ENCODE results near the gene CCDC74B.
"Not testable (repeated sequence)": the region's sequence is repeated elsewhere in the genome, so short reads cannot be mapped to it uniquely, and the experiment has no call there.

Gene CCDC74B

DNA sequence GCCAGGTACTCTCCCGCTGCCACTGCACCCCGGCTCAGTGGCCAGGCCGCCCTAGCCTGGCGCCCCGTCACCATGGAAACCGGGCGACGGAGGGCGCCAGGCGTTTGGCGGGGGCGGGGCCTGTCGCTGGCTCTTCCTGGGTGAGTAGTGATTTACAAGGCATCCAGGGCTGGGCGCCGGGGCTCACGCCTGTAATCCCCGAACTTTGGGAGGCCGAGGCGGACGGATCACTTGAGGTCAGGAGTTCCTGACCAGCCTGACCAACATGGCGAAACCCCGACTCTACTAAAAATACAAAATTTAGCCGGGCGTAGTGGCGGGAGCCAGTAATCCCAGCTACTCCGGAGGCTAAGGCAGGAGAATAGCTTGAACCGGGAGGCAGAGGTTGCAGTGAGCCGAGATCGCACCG is at the start of gene CCDC74B:
Gene CCDC74B (minus strand): TSS at position 107 of the 409 bp plus-strand sequence. CDS start 116 bp downstream, outside the sequence.
- DNase-seq = peak; percentile 76

DNA sequence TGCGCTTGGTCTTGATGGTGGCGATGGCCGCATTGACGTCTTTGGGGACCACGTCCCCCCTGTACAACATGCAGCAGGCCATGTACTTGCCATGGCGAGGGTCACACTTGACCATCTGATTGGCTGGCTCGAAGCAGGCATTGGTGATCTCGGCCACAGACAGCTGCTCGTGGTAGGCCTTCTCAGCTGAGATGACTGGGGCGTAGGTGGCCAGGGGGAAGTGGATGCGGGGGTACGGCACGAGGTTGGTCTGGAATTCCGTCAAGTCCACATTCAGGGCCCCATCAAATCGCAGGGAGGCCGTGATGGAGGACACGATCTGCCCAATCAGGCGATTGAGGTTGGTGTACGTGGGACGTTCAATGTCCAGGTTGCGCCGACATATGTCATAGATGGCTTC is 48.9 kb upstream of the CCDC74B start:
- DNase-seq = not testable (repeated sequence)

DNA sequence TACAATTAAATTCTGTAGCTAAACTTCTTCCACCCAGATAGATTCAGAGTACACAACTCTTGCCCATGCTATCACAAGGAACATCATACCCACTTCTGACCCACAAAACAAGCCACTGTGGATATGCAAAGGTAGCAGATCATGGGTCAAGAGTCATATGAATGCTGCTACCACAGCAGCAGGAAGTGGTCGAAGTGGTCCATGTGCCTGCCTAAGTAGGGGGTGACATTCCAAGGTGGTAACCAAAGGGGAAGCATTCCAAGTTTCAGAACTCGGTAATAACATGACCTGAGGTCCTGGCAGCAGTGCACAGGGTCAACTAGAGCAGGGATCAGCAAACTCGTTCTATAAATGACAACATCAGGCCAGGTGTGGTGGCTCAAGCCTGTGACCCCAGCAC is 47.5 kb upstream of the CCDC74B start:
- not testable (repeated sequence) for DNase-seq

DNA sequence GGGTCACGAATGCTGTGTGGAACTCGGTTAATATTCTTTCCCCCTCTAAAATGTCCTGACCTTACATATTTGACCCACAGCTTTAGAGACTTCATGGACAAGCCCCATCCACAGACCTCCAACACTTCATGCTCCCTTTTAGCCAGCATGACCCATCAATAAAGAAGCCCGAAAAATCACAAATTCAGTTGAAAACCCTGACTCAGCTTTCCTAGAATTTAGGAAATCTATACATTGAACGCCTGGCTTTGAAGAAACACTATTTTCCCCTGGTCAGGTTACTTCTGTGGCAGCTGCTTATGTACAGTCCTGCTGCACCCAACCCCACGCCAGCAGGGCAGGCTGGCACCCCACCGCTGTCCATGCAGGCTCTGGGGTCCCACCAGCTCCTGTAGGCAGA is 46.4 kb upstream of the CCDC74B start:
- not testable (repeated sequence) for DNase-seq

DNA sequence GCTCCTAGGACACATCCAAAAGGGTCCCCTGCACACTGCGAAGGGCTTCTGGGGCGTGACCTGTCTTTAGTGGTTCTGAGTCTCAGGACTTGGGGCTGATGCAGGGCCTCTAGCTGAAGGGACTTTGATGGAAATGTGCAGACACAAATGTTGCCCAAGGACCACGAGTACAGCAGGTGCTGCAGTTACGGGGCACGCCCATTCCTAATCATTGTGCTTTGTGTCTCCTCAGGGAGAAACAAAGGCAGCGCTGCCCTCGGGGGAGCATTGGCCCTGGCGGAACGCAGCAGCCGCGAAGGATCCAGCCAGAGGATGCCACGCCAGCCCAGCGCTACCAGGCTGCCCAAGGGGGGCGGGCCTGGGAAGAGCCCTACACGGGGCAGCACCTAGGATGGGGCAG is 45.3 kb upstream of the CCDC74B start:
- DNase-seq = no peak

DNA sequence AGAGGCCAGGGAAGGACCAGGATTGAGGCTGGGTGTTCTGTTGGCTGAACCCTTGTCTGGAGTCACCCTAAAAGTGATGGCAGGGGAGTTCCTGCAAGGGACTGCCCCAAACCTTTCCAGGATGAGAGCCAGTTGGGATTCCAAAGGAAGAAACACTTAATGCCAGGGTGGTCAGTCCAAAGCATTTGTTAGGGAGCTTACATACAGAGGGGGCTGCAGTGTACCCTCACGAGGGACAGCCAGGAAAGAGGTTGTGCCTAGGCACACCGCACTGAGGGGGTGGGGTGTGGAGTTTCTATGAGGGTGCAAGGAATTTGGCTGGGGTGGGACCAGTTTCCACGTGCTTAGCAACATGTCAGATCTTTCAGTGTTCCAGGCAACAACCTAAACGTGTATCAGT is 44.0 kb upstream of the CCDC74B start:
- not testable (repeated sequence) for DNase-seq

DNA sequence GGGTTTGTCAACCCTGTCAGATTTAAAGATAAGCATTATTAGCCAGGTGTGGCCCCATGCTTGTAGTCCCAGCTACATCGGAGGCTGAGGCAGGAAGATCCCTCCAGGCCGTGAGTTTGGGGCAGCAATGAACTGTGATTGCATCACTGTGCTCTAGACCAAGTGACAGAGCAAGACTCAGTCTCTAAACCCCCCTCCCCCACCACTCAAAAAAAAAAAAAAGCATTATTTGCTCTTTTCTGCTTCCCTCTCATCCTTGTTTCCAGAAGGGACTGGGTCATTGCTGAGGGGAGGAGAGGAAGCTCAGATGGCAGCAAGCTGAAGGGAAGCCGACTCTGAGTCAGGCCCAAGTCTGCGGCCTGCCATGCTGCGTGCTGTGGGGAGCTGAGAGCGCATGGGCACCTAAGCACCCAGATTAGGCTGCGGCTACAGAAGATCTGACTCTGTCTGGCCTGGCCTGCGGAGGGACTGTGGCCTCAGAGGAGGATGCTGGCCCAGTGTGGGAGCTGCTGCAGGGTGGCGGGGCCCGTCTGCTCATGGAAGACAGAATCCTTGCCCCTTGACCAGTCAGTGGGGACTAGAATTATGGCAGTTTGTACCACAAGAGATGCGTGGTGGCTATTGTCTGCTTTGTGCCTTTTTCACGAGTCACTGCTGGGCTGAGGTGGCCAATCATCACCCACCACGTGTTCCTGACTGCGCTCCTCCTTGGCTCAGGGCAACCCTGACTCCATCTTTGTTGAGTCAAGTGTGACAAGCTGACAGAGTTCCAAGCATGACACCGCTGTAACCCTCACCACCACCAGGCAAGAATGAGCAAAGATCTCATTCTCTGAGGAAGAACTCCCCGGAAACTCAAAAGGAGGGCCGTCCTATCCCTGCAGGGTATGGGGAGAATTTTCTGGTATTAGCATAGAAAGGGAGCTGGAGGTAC is 43.2 kb upstream of the CCDC74B start:
- DNase-seq = not testable (repeated sequence)

DNA sequence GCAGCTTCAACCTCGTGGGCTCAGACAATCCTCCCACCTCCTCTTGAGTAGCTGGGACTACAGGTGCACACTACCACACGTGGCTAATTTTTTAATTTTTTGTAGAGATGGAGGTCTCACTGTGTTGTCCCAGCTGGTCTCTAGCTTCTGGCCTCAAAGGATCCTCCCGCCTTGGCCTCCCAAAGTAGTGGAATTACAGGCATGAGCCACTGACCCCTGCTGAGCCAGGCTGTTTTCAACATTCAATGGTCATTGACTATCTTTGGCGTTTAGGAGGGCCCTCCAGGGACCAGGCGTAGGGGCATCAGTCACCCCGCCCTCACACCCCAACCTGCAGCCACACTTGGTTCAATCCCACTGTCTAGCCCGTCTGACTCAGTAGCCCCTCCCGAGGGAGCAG is 42.4 kb upstream of the CCDC74B start:
- DNase-seq = no peak

DNA sequence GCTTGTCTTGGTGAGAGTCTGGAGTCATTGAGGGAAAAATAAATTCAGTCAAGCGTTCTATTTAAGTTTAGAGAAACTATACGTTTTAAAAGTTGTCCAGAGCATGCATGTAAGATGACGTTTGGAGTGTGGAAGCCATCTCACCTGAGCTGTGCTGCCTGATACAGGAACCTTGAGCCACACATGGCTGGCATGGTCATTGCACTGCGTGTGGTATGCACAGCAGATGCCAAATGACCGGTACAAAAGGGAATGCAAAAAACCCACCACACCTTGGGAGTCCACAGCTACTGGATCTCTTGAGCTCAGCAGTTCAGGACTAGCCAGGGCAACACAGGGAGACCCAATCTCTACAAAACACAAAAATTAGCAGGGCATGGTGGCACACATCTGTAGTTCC is 41.5 kb upstream of the CCDC74B start:
- no peak for DNase-seq

DNA sequence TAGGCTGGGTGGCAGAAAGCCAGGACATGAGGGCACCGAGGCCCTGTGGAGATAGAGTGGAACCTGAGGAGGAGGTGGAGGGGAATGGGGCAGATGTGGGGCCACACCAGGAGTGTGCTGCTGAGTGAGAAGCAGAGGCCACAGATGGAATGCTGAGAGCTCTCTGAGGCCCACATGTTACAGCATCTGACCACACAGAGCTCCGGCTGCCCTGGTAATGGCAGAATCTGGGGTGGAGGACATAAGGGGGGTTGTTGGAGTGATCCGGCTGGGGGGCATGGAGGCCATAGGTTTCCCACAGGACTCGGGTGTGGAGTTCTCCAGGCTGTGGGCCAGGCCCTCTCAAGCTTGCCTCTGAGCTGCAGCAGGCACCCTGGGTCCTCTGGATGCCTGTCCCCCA is 41.0 kb upstream of the CCDC74B start:
- DNase-seq = no peak

DNA sequence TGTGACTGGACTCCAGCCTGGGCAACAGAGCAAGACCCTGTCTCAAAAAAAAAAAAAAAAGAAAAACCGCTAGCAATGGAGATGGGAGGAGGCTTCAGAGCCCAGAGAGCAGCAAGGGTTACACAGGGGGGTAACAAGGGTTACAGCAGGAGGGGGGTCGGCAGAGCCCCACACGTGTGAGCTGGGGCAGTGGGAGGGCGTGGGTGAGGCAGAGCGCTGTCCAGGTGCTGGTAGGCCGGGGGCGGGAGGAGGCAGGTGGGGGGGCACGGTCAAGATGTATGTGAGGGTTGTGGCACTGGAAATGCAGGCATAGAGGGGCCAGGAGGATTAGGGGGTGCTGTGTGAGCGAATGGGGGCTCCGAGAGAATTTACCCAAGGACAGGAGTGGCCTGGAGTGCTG is 40.5 kb upstream of the CCDC74B start:
- DNase-seq = no peak

DNA sequence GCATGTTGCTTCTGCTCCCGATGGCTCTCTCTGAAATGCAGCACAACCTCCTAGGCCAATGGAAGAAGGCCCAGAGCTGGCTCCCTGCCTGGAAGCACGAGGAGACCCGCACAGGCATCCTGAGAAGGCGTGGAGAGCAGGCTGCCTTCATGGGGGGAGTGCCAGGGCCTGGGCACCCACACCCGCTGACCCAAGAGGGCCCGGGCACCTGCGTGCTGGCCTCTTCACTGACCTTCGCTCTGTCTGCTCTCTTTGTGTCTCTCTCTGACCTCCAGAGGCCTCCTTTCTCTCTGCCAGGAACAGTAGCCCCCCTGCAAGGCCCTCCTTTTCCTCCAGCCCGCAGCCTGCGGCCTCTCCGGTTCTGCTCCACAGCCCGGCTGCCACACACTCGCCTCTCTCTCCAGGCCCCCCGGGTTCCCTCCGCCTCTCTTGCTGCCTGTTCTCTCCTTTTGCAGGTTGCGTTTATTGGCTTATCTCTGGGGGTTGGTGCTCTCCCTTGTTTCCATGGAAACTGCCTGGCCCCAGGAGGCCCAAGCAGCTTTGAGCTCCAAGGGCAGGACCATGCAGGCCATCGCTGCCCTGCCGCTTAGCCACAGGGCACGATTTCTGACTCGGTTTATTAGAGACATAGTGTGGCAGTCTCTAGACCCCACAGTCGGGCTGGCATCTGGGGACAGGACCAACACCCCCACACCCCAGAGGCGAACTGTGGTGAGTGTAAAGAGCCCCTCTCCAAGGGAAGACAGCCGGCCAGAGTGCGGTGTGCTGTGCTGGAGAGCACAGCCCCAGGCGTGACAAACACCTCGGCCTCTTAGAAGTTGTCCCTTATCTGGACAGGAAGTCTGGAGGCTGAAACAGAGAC is 38.8 kb upstream of the CCDC74B start:
- no peak for DNase-seq

DNA sequence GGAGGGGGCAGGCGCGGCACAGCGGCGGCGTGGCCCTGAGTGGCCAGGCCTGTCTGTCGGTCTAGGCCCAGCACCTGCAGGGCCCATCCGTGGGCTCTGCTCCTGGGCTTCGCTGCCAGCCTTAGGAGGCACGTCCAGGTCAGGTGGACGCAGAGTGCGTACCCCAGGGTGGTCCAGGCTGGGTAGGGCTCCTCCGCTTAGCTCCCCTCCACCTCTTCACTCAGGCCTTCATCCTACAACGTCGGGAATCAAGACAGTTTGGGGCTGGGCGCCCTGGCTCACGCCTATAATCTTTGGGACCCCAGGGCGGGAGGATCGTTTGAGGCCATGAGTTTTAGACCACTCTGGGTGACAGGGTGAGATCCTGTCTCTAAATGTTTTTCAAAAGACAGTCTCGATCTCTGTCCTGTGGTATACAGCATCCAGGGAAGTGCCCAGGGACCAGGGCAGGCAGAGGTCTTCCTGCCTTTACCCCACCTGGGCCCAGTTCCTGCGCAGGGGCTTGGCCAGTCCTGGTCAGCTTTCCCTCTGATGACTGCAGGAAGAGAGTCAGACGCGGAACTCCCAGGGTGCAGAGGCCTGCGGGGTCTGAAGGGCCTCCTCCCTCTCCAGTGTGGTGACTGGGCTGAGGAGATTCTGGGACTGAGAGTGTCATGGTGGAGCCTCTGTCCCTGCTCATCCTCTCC is 38.1 kb upstream of the CCDC74B start:
- not testable (repeated sequence) for DNase-seq

DNA sequence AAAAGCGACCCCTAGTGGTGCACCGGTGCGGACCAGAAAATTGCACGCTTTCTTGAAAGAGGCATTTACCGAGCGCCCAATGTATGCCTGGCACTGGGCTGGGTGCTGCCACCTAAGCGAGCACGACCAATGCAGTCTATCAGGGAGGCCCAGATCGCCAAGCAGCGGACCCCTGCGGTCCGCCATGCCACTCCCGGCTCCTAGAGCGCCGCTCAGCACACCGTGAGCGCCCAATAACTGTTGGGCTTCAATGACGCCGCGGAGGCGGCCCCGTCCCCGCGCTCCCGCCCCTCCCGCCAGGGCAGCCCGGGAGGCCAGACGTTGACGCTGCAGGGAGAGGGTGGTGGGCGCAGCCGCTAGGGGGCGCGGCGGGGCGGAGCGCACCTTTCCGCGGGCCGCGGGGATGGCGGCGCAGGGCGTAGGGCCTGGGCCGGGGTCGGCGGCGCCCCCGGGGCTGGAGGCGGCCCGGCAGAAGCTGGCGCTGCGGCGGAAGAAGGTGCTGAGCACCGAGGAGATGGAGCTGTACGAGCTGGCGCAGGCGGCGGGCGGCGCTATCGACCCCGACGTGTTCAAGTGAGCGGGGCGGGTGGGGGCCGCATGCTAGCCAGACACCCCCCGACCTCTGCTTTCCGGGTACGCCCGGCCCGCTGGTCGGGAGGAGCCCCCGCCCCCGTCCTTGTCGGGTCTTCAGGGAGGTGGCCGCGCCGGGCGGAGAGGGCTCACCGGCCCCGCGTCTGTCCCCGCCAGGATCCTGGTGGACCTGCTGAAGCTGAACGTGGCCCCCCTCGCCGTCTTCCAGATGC is 37.2 kb upstream of the CCDC74B start, which contains the start of gene MZT2B:
Gene MZT2B (plus strand): TSS at position 383 of the 803 bp plus-strand sequence. CDS start 21 bp downstream, at position 404.
- DNase-seq = peak; percentile 93

DNA sequence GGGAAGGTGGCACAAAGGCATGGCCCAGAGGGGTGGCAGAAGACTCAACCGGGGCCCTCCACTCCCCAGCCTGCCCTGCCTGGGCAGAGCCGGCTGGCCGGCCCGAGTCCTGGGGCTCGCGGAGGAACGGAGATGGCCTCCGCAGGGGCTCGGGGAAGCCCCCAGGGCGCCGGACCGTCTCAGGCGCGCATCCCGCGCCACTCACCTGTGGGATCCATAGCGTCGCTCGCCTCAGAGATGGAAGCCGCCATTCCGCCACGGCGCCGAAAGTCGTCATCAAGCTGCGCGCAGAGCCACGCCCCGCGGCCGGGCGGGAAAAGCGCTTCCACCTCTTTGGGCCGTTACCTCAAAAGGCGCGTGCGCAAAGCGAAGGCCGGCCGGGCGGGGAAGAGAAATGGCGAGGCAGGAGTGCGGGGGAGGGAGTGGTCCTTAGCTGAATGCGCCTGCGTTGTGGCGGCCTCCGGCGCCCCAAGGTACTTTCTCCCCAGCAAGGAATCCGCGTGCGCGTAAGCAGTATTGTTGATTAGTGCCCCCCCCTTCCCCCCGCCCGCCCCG is 36.5 kb upstream of the CCDC74B start, which contains the start of gene SMPD4:
Gene SMPD4 (minus strand): TSS at position 278 of the 555 bp plus-strand sequence. CDS start 5,010 bp downstream, outside the sequence.
- DNase-seq = peak; percentile 97

DNA sequence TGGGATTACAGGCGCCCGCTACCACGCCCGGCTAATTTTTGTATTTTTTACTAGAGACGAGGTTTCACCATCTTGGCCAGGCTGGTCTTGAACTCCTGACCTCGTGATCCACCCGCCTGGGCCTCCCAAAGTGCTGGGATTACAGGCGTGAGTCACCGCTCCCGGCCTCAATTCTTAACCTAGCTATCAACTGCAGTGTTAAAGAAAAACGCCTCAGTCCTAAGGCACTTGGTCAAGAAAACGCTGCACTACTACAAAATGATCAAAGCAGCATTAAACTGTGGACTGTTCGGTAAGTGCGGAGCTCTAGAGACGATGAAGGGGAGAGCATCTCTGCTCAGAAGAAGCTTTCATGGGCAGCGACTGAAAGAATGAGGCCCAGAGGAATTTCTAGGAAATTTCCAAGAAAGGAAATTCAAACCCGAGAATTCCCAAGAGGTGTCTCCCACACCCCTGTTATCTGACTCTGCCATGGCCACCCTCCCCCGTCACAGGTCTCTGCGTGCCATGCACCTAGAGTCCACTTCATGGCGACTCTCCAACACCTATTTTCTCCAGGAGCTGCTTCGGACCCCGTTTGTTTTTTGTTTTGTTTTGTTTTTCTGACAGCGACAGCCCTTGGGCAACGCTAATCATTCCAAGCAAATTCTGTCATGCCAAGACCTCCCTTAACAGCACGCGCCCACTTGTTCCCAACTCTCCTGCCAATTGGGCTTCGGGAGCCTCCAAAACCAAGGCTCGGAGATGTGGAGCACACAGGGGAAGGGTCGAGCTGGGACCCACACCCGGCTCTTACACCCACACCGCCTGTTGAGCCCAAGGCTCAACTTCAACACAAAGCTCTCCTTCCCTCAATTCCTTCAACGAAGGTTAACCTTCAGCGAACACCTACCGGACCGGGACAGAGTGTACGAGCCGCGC is 35.8 kb upstream of the CCDC74B start:
- DNase-seq = not testable (repeated sequence)

DNA sequence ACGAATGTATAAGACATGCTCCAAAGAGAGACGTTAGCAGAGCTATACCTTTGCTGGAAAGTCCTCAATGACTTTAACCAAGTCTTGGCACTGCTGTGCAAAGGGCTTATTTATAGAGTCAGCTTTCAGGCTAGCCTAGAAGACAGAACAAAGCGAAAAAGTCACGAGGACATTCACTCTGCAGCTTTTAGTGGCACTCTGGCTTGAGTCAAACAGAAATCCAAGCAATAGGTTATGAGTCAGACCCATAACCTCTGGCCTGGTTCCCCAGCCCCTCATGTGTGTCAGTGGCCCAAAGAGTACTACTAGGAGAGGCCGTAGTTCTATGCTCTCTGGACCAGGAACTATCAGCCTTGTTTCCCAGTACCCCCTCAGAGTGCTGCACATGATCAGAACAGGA is 30.0 kb upstream of the CCDC74B start:
- DNase-seq = not testable (repeated sequence)

DNA sequence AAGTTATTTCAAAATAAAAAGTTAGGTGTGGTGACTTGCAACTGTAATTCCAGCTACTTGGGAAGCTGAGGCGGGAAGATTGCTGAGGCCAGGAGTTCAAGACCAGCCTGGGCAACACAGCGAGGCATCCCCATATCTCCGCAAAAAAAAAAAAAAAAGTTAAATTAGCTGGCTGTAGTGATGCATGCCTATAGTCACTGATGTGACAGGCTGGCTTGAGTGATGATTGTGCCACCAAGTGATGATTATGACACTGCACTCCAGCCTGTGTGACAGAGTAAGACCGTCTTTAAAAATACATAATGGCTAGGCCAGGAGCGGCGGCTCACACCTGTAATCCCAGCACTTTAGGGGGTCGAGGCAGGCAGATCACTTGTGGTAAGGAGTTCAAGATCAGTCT is 25.0 kb upstream of the CCDC74B start:
- DNase-seq = no peak

DNA sequence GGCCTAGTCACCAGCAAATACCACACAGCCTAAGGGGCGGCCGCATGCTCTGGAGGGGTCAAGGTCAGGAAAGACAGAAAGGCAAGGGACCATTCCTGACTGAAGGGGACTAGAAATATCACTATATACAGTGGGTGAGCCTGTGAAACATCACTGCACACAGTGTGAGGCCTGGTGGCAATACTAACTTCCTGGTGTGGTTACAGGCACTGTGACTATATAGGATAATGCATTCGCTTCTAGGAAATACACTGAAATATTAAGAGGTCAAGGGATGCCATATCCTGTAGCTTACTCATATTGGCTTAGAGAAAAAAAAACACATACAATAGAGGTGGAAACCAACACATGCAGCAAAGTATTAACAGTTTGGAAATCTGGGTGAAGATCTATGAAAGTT is 24.3 kb upstream of the CCDC74B start:
- DNase-seq = not testable (repeated sequence)

DNA sequence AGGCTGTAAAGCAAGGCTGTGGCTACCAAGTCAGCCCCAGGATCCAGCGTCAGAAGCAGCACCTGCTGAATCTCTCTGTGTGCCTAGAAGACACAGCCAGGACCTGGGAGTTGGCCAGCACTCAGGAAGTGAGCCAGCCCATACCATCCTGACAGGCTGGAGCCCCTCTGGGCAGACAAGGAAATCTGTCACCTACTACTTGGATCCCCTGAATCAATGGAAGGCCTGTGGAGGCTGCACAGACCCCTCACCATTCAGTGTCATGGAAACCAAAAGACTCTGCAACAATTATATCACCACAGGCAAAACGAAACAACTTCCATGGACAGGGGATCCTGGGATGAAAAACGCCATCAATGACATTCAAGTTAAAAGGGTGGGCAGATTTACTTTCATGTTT is 21.7 kb upstream of the CCDC74B start:
- not testable (repeated sequence) for DNase-seq
